ENCODE measurements around the gene TEX54. TPM values are rescaled to one million over a fixed set of nuclear protein-coding genes. Genes with fewer than 3 reads are reported as not detected.
"Not testable (repeated sequence)": the region's sequence is repeated elsewhere in the genome, so short reads cannot be mapped to it uniquely, and the experiment has no call there.

The TEX54 gene
- polyA plus RNA-seq, 4 donors: 0.33 TPM; not detected in 3

DNA sequence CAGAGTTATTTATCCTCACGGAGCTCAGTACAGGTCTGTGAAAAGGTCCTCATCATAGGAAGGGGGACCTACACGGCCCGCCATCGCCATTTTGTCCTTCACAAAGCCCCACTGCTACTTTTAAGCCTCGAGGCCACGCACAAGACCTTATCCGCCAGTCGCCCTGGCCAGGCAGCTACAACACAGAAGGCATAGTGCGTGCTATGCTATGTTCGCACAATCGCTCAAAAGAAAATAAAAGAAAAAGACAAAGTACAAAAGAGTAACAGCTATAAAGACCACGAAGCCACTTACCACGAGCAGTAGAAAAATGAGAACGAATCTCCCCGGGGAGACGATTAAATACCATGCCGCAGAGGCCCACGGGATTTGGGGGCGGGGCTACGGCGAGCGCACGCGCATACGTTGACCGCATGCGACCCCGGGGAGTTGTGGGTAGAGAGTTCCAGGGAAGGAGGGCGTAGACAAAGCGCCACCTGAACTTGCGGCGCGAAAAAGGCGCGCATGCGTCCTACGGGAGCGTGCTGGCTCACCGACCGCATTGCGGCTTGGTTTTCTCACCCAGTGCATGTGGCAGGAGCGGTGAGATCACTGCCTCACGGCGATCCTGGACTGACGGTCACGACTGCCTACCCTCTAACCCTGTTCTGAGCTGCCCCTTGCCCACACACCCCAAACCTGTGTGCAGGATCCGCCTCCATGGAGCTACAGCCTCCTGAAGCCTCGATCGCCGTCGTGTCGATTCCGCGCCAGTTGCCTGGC is 23.1 kb upstream of the TEX54 start:
- DNase-seq (ENCODE audit: low read depth in 4 of 4, low spot score in 2 of 4): peak; percentile 90 to 96 (median 95)

- no peak for DNase-seq (ENCODE audit: low read depth in 4 of 4, low spot score in 2 of 4)
Measured at GRCh38 chr11:62854825-62855570, 22.4 kb upstream of the TEX54 start.

GRCh38 chr11:62854013-62854824 is 21.6 kb upstream of the TEX54 start:
- DNase-seq (ENCODE audit: low read depth in 4 of 4, low spot score in 2 of 4): no peak

DNA sequence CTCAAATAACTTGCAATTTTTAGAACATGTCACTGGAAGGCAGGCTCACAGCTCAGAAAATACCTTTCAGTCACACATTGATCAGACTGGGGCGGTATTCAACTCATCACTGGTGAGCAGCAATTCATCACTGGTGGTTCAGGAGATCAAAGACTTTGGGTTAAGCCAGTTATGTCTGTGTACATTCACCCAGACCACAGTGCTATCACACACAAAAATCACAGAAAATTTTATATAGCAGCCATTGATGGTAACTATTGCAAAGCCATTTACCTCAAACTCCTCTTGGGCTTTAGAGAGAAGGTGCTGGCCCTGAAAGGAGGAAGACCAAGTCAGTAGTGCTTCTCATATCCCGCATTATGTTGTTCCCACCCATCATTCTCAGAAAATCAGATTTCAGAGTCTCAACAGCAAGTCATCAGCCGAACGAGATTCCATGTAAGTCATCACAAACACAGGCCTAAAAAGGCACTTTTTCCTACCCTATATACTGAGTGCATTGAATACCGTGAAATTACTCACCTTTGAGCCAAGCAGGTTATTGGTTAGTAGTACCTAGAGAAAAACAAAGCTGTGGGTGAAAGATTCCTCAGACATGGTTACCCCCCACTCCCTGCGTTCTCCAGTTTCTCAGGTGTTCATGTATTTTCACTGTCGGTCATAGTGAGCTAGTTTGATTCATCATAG is 20.8 kb upstream of the TEX54 start:
- DNase-seq (ENCODE audit: low read depth in 4 of 4, low spot score in 2 of 4): no peak

DNA sequence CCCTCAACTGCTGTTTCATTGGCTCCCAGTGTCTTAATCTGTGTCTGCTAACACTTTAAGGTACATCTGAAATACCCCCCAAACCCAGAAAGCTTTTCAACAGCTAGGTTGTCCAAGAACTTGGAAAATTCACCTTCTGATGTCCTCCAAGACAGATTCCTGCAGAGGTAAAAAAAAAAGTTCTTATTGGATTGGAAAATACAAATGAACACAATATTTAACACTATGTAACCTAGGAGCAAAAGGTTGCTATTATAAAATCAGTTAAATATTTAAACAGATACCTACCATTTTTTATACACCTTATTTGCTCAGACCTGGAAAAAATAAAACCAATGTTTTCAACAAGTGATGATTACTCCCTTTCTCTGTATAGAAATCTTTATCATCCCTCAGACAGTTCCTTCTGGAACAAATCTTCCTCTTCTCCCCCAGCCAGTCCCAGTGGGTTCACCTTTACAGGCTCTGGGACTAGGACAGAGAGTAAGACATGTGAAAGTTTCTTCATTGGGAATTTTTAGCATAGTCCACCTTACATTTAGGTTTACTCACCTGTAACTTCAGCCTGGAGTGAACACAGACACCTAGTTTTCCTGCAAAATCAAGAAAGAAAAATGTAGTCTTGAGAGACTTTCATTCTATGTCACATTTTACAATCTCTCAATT is 20.0 kb upstream of the TEX54 start:
- no peak for DNase-seq (ENCODE audit: low read depth in 4 of 4, low spot score in 2 of 4)

GRCh38 chr11:62851807-62852522 is 19.3 kb upstream of the TEX54 start:
- no peak for DNase-seq (ENCODE audit: low read depth in 4 of 4, low spot score in 2 of 4)

GRCh38 chr11:62850911-62851806 is 18.5 kb upstream of the TEX54 start:
- no peak for DNase-seq (ENCODE audit: low read depth in 4 of 4, low spot score in 2 of 4)

DNA sequence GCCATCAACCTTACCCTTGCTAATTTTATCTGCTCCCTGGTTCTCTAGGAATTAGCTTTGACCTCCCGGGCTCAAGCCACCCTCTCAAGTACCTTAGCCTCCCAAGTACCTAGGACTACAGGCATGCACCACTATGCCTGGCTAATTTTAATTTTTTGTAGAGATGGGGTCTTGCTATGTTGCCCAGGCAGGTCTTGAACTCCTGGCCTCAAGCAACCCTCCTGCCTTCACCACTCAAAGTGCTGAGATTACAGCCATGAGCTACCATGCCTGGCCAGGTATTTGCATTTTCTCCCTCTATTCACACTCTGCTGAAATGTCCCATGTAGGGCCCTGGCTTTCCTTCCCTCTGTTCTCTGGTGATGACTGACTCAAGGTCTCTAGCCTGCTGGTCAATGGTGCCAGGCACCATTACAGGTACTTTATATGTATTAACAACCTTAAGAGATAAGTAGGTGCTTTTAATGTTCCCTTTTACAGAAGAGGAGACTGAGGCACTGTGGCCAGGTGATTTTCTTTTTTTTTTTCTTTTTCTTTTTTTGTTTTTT is 15.2 kb upstream of the TEX54 start:
- no peak for DNase-seq (ENCODE audit: low read depth in 4 of 4, low spot score in 2 of 4)

GRCh38 chr11:62846177-62846576 is 13.5 kb upstream of the TEX54 start:
- no peak for DNase-seq (ENCODE audit: low read depth in 4 of 4, low spot score in 2 of 4)

GRCh38 chr11:62844154-62844553 is 11.5 kb upstream of the TEX54 start:
- DNase-seq (ENCODE audit: low read depth in 4 of 4, low spot score in 2 of 4): no peak

DNA sequence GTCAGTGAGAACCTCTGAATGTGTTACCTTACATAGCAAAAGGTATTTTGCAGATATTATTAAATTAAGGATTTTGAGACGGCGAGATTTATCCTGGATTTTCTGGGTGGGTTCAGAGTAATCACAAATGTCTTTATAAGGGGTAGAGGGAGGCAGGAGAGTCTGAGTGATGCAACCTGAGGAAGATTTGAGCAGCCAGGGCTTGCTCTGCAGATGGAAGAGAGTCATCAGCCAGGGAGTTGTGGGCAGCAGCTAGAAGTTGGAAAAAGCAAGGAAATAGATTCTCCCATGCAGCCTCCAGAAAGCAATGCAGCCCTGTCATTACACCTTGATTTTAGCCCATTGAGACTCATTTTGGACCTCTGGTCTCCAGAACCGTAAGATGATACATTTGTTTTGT is 10.8 kb upstream of the TEX54 start:
- no peak for DNase-seq (ENCODE audit: low read depth in 4 of 4, low spot score in 2 of 4)

DNA sequence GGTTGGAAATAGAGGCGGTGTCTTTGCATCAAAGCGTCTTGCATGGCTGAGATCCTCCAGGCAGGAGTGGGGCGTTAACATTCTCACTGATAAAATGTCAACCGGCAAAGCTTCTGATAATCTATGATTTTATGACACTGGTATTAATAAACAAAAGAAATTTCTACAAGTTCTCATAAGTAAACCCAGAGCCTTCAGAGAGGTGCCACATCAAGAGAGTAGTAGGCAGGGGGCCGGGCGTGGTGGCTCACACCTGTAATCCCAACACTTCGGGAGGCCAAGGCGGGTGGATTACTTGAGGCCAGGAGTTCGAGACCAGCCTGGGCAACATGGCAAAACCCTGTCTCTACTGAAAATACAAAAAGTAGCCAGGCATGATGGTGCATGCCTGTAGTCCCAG is 10.2 kb upstream of the TEX54 start:
- not testable (repeated sequence) for DNase-seq (ENCODE audit: low read depth in 4 of 4, low spot score in 2 of 4)

DNA sequence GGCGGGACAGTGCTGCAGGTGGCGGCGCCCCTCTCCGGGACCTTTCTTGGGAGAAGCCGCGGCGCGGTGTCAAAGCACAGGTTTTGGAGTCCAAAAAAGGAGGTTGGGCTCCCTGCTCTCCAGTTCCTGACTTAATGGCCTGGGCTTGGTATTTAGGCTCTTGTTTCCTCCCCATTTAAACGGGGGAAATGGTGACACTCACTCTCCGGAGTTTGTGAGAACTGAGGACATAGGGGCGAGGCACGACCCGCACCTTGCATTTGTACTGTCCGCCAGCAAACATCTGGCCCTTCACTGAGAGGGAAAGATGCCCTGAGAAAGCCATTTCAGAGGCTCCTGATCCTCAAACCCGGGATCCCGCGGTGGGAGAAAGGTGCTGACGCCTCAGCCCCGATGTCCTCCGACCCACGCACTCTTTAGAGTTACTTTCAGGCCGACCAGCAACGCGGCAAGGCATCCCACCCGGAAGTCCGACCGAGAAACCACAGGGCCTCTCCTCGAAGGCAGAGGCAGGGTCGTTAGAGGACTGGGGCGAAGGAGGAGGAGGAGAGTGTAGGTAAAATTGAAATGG is 9.6 kb upstream of the TEX54 start:
- no peak for DNase-seq (ENCODE audit: low read depth in 4 of 4, low spot score in 2 of 4)

DNA sequence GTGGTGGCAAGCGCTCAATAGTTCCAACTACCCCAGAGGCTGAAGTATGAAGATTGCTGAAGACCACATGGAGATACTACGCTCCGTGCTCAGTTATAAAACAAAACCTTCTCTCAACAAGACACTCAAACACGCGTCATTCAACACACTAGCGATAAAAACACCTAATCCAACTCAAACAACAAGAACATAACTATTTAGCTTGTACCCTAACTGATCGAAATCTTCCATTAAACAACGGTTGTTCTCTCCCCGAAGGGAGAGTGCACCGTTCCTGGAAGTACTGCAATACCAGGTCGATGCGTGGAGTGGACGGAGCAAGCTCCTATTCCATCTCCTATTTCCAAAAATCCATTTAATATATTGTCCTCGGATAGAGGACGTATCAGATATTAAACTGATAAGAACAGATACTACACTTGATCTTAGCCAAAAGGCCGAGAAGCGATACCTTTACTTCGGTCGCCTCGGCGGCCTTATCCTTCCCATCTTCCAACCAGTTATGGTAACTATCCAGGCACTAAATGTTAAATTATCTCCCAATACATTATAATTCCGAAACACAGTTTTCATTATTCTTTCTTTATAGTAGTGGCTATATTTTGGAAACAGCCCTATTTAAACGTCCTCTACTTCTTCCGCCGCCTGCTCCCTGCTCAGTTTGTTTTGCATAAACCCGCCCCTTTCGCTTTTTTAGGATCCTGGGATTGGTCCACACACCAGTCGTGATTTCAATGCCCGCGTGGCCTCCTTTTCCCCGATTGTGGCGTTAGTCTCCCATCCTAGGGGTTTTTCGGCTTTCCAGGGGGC is 8.9 kb upstream of the TEX54 start:
- peak; percentile 91 to 99 (median 94) for DNase-seq (ENCODE audit: low read depth in 4 of 4, low spot score in 2 of 4)

GRCh38 chr11:62840721-62841360 is 8.2 kb upstream of the TEX54 start:
- peak in 1 of 4 donors; percentile 49 for DNase-seq (ENCODE audit: low read depth in 4 of 4, low spot score in 2 of 4)

Data from left renal cortex interstitium (tissue), 4 donors.